ENCODE results near the gene SMC1B. TPM values are rescaled to one million over a fixed set of nuclear protein-coding genes. Genes with fewer than 3 reads are reported as not detected.
"Not testable (repeated sequence)": the region's sequence is repeated elsewhere in the genome, so short reads cannot be mapped to it uniquely, and the experiment has no call there.

The SMC1B gene
- total RNA-seq, 1 donor from 2014 or later, result 0.10 TPM

GRCh38 chr22:45298934-45299505, 114.4 kb downstream of the SMC1B start:
- no peak for DNase-seq

GRCh38 chr22:45296628-45297297, 116.6 kb downstream of the SMC1B start:
- DNase-seq, result no peak

- DNase-seq, result no peak
Observed at GRCh38 chr22:45295492-45295891, 117.9 kb downstream of the SMC1B start.

- not testable (repeated sequence) for DNase-seq
Observed at GRCh38 chr22:45295004-45295403, 118.4 kb downstream of the SMC1B start.

Other genes with a start within 250 kb of the SMC1B start
- gene NUP50, start 249.7 kb downstream of the SMC1B start, total RNA-seq, result 49.0 TPM
- gene KIAA0930, start 172.7 kb downstream of the SMC1B start, total RNA-seq, result 30.1 TPM
- gene UPK3A, start 128.7 kb downstream of the SMC1B start, total RNA-seq, result not detected
- 25.8 TPM for gene FAM118A, start 103.7 kb downstream of the SMC1B start, total RNA-seq
- 1.6 TPM for gene RIBC2, start 94 bp upstream of the SMC1B start, total RNA-seq
- gene FBLN1, start 89.3 kb upstream of the SMC1B start, total RNA-seq, result 115 TPM

All from tongue (tissue), 2 donors.